ENCODE data around the gene TBC1D25. TPM values are rescaled to one million over a fixed set of nuclear protein-coding genes. Genes with fewer than 3 reads are reported as not detected.

Gene TBC1D25
- total RNA-seq, 1 donor from 2014 or later: 1.5 TPM

DNA sequence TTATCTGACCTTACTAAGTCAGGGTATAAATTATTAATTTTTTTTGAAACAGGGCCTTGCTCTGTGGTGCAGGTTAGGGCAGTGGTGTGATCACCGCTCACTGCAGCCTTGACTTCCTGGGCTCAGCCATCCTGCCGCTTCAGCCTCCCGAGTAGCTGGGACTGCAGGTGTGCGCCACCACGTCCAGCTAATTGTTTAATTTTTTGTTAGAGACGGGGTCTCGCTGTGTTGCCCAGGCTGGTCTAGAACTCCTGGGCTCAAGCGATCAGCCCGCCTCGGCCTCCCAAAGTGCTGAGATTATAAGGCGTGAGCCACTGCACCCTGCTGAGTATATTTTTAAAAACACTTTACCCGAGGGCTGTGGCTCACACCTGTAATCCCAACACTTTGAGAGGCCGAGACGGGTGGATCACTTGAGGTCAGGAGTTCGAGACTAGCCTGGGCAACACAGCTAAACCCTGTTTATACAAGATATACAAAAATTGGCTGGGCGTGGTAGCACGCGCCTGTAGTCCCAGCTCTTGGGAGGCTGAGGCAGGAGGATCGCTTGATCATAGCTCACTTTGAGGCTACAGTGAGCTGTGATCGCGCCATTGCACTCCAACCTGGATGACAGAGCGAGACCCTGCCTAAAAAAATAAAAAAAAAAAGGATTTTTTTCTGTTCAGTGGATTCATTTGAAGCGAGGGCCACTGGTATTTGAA lies 721 bp upstream of the TBC1D25 start:
- Mint-ChIP-seq H3K4me1 (peaks cover 7% of the 10 kb centered on the region), H3K27me3 (ENCODE audit: insufficient read depth, low read depth) (peaks cover 5% of the 10 kb centered on the region), H3K9me3 (peaks cover 7% of the 10 kb centered on the region), H3K4me3 (peak overlapping the region; percentile 87), H3K36me3 (peaks cover under 1% of the 10 kb centered on the region), H3K27ac (no peak overlapping the region)
- DNase-seq (ENCODE audit: low spot score): no peak
- Histone ChIP-seq H3K9me3 (ENCODE audit: low read depth) (no peaks in the 10 kb centered on the region), H3F3A (ENCODE audit: low read depth) (peaks cover 3% of the 10 kb centered on the region), H4K20me1 (ENCODE audit: low read depth) (no peaks in the 10 kb centered on the region), H3K9ac (no peak overlapping the region), H3K4me3 (peak overlapping the region; percentile 56), H3K4me2 (no peak overlapping the region), H3K27me3 (no peaks in the 10 kb centered on the region), H2AFZ (replicated peaks) (no peak overlapping the region), H3K79me2 (ENCODE audit: low read depth) (peaks cover 6% of the 10 kb centered on the region), H3K4me1 (no peaks in the 10 kb centered on the region), H3K27ac (no peak overlapping the region), H3K36me3 (no peaks in the 10 kb centered on the region)
- TF ChIP-seq, protein P1, sequence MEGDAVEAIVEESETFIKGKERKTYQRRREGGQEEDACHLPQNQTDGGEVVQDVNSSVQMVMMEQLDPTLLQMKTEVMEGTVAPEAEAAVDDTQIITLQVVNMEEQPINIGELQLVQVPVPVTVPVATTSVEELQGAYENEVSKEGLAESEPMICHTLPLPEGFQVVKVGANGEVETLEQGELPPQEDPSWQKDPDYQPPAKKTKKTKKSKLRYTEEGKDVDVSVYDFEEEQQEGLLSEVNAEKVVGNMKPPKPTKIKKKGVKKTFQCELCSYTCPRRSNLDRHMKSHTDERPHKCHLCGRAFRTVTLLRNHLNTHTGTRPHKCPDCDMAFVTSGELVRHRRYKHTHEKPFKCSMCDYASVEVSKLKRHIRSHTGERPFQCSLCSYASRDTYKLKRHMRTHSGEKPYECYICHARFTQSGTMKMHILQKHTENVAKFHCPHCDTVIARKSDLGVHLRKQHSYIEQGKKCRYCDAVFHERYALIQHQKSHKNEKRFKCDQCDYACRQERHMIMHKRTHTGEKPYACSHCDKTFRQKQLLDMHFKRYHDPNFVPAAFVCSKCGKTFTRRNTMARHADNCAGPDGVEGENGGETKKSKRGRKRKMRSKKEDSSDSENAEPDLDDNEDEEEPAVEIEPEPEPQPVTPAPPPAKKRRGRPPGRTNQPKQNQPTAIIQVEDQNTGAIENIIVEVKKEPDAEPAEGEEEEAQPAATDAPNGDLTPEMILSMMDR (IDR thresholded peaks at IDR 0.05): no peak
- TF ChIP-seq EZH2phosphoT487 (IDR thresholded peaks at IDR 0.05): no peak
- no peak for TF ChIP-seq EZH2 (IDR thresholded peaks at IDR 0.05)

- Histone ChIP-seq H3K4me2 (peak overlapping the region; percentile 66), H3K4me1 (no peaks in the 10 kb centered on the region), H4K20me1 (ENCODE audit: low read depth) (no peaks in the 10 kb centered on the region), H3K27ac (no peak overlapping the region), H3K9me3 (ENCODE audit: low read depth) (no peaks in the 10 kb centered on the region), H3K4me3 (peak overlapping the region; percentile 56), H3K79me2 (ENCODE audit: low read depth) (peaks cover 6% of the 10 kb centered on the region), H2AFZ (replicated peaks) (peak overlapping the region; percentile 76), H3K36me3 (no peaks in the 10 kb centered on the region), H3K27me3 (no peaks in the 10 kb centered on the region), H3F3A (ENCODE audit: low read depth) (peaks cover 3% of the 10 kb centered on the region), H3K9ac (no peak overlapping the region)
- TF ChIP-seq EZH2phosphoT487 (IDR thresholded peaks at IDR 0.05) (no peak), EZH2 (IDR thresholded peaks at IDR 0.05) (no peak)
- TF ChIP-seq, protein P1 (IDR thresholded peaks at IDR 0.05): no peak
- DNase-seq (ENCODE audit: low spot score): no peak
- Mint-ChIP-seq H3K4me1 (peaks cover 7% of the 10 kb centered on the region), H3K36me3 (peaks cover 2% of the 10 kb centered on the region), H3K27ac (no peak overlapping the region), H3K4me3 (peak overlapping the region; percentile 87), H3K9me3 (peaks cover 9% of the 10 kb centered on the region), H3K27me3 (ENCODE audit: insufficient read depth, low read depth) (peaks cover 5% of the 10 kb centered on the region)
Measured at GRCh38 chrX:48540028-48540375, 488 bp downstream of the TBC1D25 start.

DNA sequence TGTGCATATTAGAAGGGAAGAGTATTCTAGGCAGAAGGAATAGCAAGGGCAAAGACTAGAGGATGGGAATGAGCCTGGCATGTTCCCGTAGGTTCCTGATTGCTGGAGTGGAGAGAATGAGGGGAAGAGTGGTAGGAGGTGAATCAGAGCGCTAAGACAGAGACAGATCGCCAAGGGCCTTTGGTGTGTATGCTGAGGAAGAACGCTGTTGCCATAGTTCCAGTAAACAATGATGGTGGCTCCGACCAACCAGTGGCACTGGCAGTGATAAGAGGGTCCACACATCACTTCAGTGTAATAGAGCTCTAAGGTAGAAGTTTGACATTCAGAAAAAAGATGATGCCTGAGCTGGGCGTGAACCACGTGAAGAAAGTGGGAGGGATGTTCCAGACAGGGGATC lies 966 bp downstream of the TBC1D25 start:
- Mint-ChIP-seq H3K36me3 (peaks cover 2% of the 10 kb centered on the region), H3K4me3 (peak overlapping the region; percentile 87), H3K9me3 (peaks cover 9% of the 10 kb centered on the region), H3K27ac (no peak overlapping the region), H3K4me1 (peaks cover 7% of the 10 kb centered on the region), H3K27me3 (ENCODE audit: insufficient read depth, low read depth) (peaks cover 5% of the 10 kb centered on the region)
- Histone ChIP-seq H3K27me3 (no peaks in the 10 kb centered on the region), H3K27ac (no peak overlapping the region), H3K4me2 (peak overlapping the region; percentile 66), H3K79me2 (ENCODE audit: low read depth) (peaks cover 6% of the 10 kb centered on the region), H3K4me1 (no peaks in the 10 kb centered on the region), H3K9me3 (ENCODE audit: low read depth) (no peaks in the 10 kb centered on the region), H3K9ac (no peak overlapping the region), H3K4me3 (peak overlapping the region; percentile 56), H2AFZ (replicated peaks) (no peak overlapping the region), H4K20me1 (ENCODE audit: low read depth) (no peaks in the 10 kb centered on the region), H3K36me3 (no peaks in the 10 kb centered on the region), H3F3A (ENCODE audit: low read depth) (peaks cover 3% of the 10 kb centered on the region)
- peak; percentile 2 for DNase-seq (ENCODE audit: low spot score)
- TF ChIP-seq EZH2 (IDR thresholded peaks at IDR 0.05) (no peak), EZH2phosphoT487 (IDR thresholded peaks at IDR 0.05) (no peak)
- TF ChIP-seq, protein P1 (IDR thresholded peaks at IDR 0.05): no peak

Measured in neural progenitor cell (in vitro differentiated cells).